Activated gamma-delta T cell treated with Interleukin-2 at 50 U/mL for 16 hours (primary cell): ENCODE measurements around the gene VASH1.

Source experiments
- DNase-seq: peaks from one replicate; pipeline ENCODE4 v3.0.0-alpha.2; 2020

The VASH1 gene

GRCh38 chr14:76772300-76773187 lies 11.3 kb downstream of the VASH1 start:
- no peak for DNase-seq

- no peak for DNase-seq
Measured at GRCh38 chr14:76773188-76773885, 12.1 kb downstream of the VASH1 start.

GRCh38 chr14:76773956-76774820 lies 12.9 kb downstream of the VASH1 start:
- no peak for DNase-seq

- DNase-seq, result no peak
Measured at GRCh38 chr14:76774821-76775694, 13.8 kb downstream of the VASH1 start.

GRCh38 chr14:76775695-76776427 lies 14.6 kb downstream of the VASH1 start:
- no peak for DNase-seq

GRCh38 chr14:76776428-76777251 lies 15.4 kb downstream of the VASH1 start:
- DNase-seq, result no peak

- DNase-seq, result no peak
Measured at GRCh38 chr14:76777721-76778120, 16.5 kb downstream of the VASH1 start.

GRCh38 chr14:76778546-76779215 lies 17.4 kb downstream of the VASH1 start:
- no peak for DNase-seq

- DNase-seq, result no peak
Measured at GRCh38 chr14:76779221-76780057, 18.2 kb downstream of the VASH1 start.

GRCh38 chr14:76780058-76780345 lies 18.7 kb downstream of the VASH1 start:
- no peak for DNase-seq

- no peak for DNase-seq
Measured at GRCh38 chr14:76780360-76780759, 19.1 kb downstream of the VASH1 start.

GRCh38 chr14:76780875-76781647 lies 19.8 kb downstream of the VASH1 start:
- no peak for DNase-seq

- no peak for DNase-seq
Measured at GRCh38 chr14:76781648-76782051, 20.4 kb downstream of the VASH1 start.

GRCh38 chr14:76782115-76782884 lies 21.0 kb downstream of the VASH1 start:
- no peak for DNase-seq

GRCh38 chr14:76782885-76783566 lies 21.8 kb downstream of the VASH1 start:
- DNase-seq, result no peak

GRCh38 chr14:76784266-76784874 lies 23.1 kb downstream of the VASH1 start:
- DNase-seq, result no peak

- peak; percentile 51 for DNase-seq
Measured at GRCh38 chr14:76784881-76785280, 23.6 kb downstream of the VASH1 start.
